ELR (cell line): Measurements from ENCODE around the gene FCGBP.
"Not testable (repeated sequence)": the region's sequence is repeated elsewhere in the genome, so short reads cannot be mapped to it uniquely, and the experiment has no call there.

Experiments used
- DNase-seq: peaks from one replicate; pipeline ENCODE4 v3.0.0-alpha.2; 2015; ENCODE audit warnings: low read depth

Gene FCGBP

GRCh38 chr19:39890755-39891551 lies 43.5 kb downstream of the FCGBP start:
- DNase-seq, result no peak

- DNase-seq, result not testable (repeated sequence)
These were observed 44.3 kb downstream of the FCGBP start for GRCh38 chr19:39889872-39890754.

GRCh38 chr19:39887456-39887951 lies 46.9 kb downstream of the FCGBP start:
- not testable (repeated sequence) for DNase-seq

- not testable (repeated sequence) for DNase-seq
These were observed 48.4 kb downstream of the FCGBP start for GRCh38 chr19:39885821-39886554.

- DNase-seq, result not testable (repeated sequence)
These were observed 49.7 kb downstream of the FCGBP start for GRCh38 chr19:39884721-39885120.
